Mesendoderm (in vitro differentiated cells): Measurements from ENCODE around the gene CALML6.
"Not testable (repeated sequence)": the region's sequence is repeated elsewhere in the genome, so short reads cannot be mapped to it uniquely, and the experiment has no call there.

ENCODE experiments used
- DNase-seq: peaks from one replicate; pipeline ENCODE4 v3.0.0; 2013
- H2AK5ac ChIP-seq: 2 replicates; pipeline ENCODE4 v1.6.1; 2013; ENCODE audit warnings: low read length, inconsistent platforms
- H2BK120ac ChIP-seq: 2 replicates; pipeline ENCODE4 v1.6.1; 2013; ENCODE audit warnings: low read depth, mild to moderate bottlenecking, low read length, moderate library complexity, mixed read lengths
- H2BK15ac ChIP-seq: replicated peaks from 2 replicates; pipeline ENCODE4 v1.6.1; 2013; ENCODE audit warnings: low read depth, mild to moderate bottlenecking, moderate library complexity
- H2BK5ac ChIP-seq: 2 replicates; pipeline ENCODE4 v1.6.1; 2013; ENCODE audit warnings: low read length, inconsistent platforms
- H3K18ac ChIP-seq: 2 replicates; pipeline ENCODE4 v1.6.1; 2013; ENCODE audit warnings: mild to moderate bottlenecking, low read length, mixed read lengths
- H3K23ac ChIP-seq: one replicate; pipeline ENCODE4 v1.6.1; 2013; ENCODE audit warnings: low read length
- H3K27ac ChIP-seq: 2 replicates; pipeline ENCODE4 v1.5.1; 2013; ENCODE audit warnings: low read depth, mild to moderate bottlenecking, inconsistent platforms, low read length, moderate library complexity
- H3K27me3 ChIP-seq: 2 replicates; pipeline ENCODE4 v1.6.1; 2013; ENCODE audit warnings: low read length, control low read depth, mild to moderate bottlenecking, inconsistent platforms; ENCODE audit not compliant: insufficient read depth, poor library complexity
- H3K36me3 ChIP-seq: 2 replicates; pipeline ENCODE4 v1.6.1; 2013; ENCODE audit warnings: low read length, inconsistent platforms; ENCODE audit not compliant: control insufficient read depth, insufficient read depth
- H3K4ac ChIP-seq: one replicate; pipeline ENCODE4 v1.6.1; 2013; ENCODE audit warnings: low read depth, mild to moderate bottlenecking, low read length, moderate library complexity
- H3K4me1 ChIP-seq: 2 replicates; pipeline ENCODE4 v1.6.1; 2013; ENCODE audit warnings: low read depth, low read length, inconsistent platforms; ENCODE audit not compliant: control insufficient read depth
- H3K4me2 ChIP-seq: 2 replicates; pipeline ENCODE4 v1.6.1; 2013; ENCODE audit warnings: low read length
- H3K4me3 ChIP-seq: 2 replicates; pipeline ENCODE4 v1.5.1; 2013; ENCODE audit warnings: mild to moderate bottlenecking, low read length
- H3K56ac ChIP-seq: one replicate; pipeline ENCODE4 v1.6.1; 2013; ENCODE audit warnings: low read length
- H3K79me1 ChIP-seq: 2 replicates; pipeline ENCODE4 v1.6.1; 2013; ENCODE audit warnings: low read length, inconsistent platforms
- H3K79me2 ChIP-seq: 2 replicates; pipeline ENCODE4 v1.6.1; 2013; ENCODE audit warnings: mild to moderate bottlenecking, low read length; ENCODE audit not compliant: control insufficient read depth, insufficient read depth
- H3K9ac ChIP-seq: 2 replicates; pipeline ENCODE4 v1.6.1; 2013; ENCODE audit warnings: low read length, inconsistent platforms
- H4K5ac ChIP-seq: one replicate; pipeline ENCODE4 v1.6.1; 2013; ENCODE audit warnings: low read length
- H4K8ac ChIP-seq: one replicate; pipeline ENCODE4 v1.6.1; 2013; ENCODE audit warnings: low read depth, mild to moderate bottlenecking, control low read depth, low read length, moderate library complexity
- WGBS: extraction: QIAGEN DNeasy Blood & Tissue Kit; methylation state at CpG from one replicate; pipeline ENCODE4 v1.1.7; 2013; ENCODE audit warnings: low lambda C conversion rate, missing lambda C conversion rate; ENCODE audit not compliant: insufficient coverage; ENCODE audit errors: extremely low coverage; 5-methylcytosine and 5-hydroxymethylcytosine counted together

Gene CALML6

DNA sequence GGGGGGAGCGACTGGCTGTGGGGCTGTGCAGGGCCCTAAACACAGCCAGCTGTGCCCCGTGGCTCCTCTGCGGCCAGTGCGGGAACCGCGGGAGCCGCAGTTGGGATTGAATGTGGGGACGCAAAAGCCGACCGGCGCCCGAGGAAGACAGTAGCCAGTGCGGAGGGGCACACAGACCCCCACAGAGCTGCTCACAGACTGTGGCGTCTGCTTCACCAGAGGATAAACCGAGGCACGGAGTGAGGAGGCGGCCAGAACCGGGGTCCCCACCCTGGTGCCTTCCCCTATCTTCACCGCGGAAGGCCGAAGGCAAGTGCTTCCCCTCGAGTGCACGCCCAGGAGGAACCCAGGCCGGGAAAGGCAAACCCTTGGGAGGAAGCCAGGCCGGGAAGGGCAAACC lies 12.7 kb downstream of the CALML6 start:
- no peak for DNase-seq
- no peak overlapping the region for H3K18ac ChIP-seq
- no peak overlapping the region for H4K5ac ChIP-seq
- H3K27me3 ChIP-seq, result no peaks in the 10 kb centered on the region
- no peaks in the 10 kb centered on the region for H3K36me3 ChIP-seq
- H4K8ac ChIP-seq, result no peak overlapping the region
- no peak overlapping the region for H3K4me3 ChIP-seq
- no peak overlapping the region for H2AK5ac ChIP-seq
- H3K79me2 ChIP-seq, result no peaks in the 10 kb centered on the region
- no CpG with 5 or more reads among the region's 25 CpGs for WGBS
- no peak overlapping the region for H3K9ac ChIP-seq
- H2BK120ac ChIP-seq, result no peak overlapping the region
- no peak overlapping the region for H2BK15ac ChIP-seq
- H3K56ac ChIP-seq, result no peak overlapping the region
- H3K4me1 ChIP-seq, result no peaks in the 10 kb centered on the region
- no peak overlapping the region for H3K4me2 ChIP-seq
- H3K27ac ChIP-seq, result no peak overlapping the region
- H3K79me1 ChIP-seq, result no peaks in the 10 kb centered on the region
- H3K4ac ChIP-seq, result no peak overlapping the region
- no peak overlapping the region for H2BK5ac ChIP-seq
- no peak overlapping the region for H3K23ac ChIP-seq

DNA sequence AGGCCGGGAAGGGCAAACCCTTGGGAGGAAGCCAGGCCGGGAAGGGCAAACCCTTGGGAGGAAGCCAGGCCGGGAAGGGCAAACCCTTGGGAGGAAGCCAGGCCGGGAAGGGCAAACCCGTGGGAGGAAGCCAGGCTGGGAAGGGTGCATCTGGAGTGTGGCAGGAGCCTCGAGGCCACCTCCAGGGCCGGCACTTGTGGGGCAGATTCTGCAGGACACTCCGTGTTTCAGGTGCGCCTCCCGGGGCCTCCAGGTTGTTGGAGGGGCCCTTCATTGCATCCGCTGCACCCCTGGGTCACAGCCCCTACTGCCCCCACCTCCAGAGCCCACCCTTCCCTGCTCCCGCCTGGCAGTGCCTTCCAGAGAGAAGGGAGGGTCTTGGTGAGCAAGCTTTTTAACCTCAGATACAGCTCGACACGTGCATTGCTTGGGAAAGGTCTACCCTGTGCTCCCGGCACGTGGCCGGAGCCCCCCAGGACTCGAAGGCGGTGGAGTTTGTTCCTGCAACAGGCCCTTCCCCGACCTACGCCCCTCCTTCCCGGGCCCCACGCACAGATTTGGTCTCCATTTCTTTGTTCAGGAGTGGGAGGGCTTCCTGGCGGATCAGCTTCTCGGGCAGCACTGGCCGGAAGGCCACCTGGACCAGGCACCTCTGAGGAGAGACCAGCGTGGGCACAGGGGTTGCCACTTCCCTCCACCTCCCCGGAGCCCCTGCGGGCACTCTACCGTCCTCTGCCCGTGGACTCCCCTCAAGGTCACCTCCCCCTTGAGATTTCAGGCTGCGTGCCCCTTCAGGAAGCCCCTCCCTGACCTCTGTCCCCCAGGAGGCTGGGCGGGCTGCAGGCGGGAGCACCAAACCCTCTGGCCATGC lies 13.4 kb downstream of the CALML6 start:
- no peak overlapping the region for H4K5ac ChIP-seq
- no peak overlapping the region for H3K27ac ChIP-seq
- H3K4me3 ChIP-seq, result no peak overlapping the region
- no peak overlapping the region for H3K56ac ChIP-seq
- no peak overlapping the region for H3K4ac ChIP-seq
- no peak overlapping the region for H3K4me2 ChIP-seq
- WGBS, result no CpG with 5 or more reads among the region's 34 CpGs
- no peaks in the 10 kb centered on the region for H3K36me3 ChIP-seq
- H3K18ac ChIP-seq, result no peak overlapping the region
- no peak overlapping the region for H2BK15ac ChIP-seq
- no peak overlapping the region for H4K8ac ChIP-seq
- no peak overlapping the region for H2BK120ac ChIP-seq
- H3K4me1 ChIP-seq, result no peaks in the 10 kb centered on the region
- no peaks in the 10 kb centered on the region for H3K79me2 ChIP-seq
- DNase-seq, result no peak
- no peak overlapping the region for H2BK5ac ChIP-seq
- no peaks in the 10 kb centered on the region for H3K27me3 ChIP-seq
- H3K23ac ChIP-seq, result no peak overlapping the region
- H2AK5ac ChIP-seq, result no peak overlapping the region
- no peaks in the 10 kb centered on the region for H3K79me1 ChIP-seq
- H3K9ac ChIP-seq, result no peak overlapping the region

- no CpG with 5 or more reads among the region's 10 CpGs for WGBS
- no peak overlapping the region for H3K23ac ChIP-seq
- H3K4me2 ChIP-seq, result no peak overlapping the region
- no peak overlapping the region for H2BK120ac ChIP-seq
- H4K8ac ChIP-seq, result no peak overlapping the region
- H3K36me3 ChIP-seq, result no peaks in the 10 kb centered on the region
- no peak overlapping the region for H3K4ac ChIP-seq
- H3K18ac ChIP-seq, result no peak overlapping the region
- H3K79me1 ChIP-seq, result no peaks in the 10 kb centered on the region
- no peak overlapping the region for H3K56ac ChIP-seq
- H2BK5ac ChIP-seq, result no peak overlapping the region
- no peak for DNase-seq
- H2AK5ac ChIP-seq, result no peak overlapping the region
- H3K9ac ChIP-seq, result no peak overlapping the region
- H3K27me3 ChIP-seq, result no peaks in the 10 kb centered on the region
- H3K27ac ChIP-seq, result no peak overlapping the region
- no peaks in the 10 kb centered on the region for H3K4me1 ChIP-seq
- no peak overlapping the region for H4K5ac ChIP-seq
- no peak overlapping the region for H2BK15ac ChIP-seq
- H3K4me3 ChIP-seq, result no peak overlapping the region
- no peaks in the 10 kb centered on the region for H3K79me2 ChIP-seq
These were observed 14.1 kb downstream of the CALML6 start for GRCh38 chr1:1929102-1929638.

DNA sequence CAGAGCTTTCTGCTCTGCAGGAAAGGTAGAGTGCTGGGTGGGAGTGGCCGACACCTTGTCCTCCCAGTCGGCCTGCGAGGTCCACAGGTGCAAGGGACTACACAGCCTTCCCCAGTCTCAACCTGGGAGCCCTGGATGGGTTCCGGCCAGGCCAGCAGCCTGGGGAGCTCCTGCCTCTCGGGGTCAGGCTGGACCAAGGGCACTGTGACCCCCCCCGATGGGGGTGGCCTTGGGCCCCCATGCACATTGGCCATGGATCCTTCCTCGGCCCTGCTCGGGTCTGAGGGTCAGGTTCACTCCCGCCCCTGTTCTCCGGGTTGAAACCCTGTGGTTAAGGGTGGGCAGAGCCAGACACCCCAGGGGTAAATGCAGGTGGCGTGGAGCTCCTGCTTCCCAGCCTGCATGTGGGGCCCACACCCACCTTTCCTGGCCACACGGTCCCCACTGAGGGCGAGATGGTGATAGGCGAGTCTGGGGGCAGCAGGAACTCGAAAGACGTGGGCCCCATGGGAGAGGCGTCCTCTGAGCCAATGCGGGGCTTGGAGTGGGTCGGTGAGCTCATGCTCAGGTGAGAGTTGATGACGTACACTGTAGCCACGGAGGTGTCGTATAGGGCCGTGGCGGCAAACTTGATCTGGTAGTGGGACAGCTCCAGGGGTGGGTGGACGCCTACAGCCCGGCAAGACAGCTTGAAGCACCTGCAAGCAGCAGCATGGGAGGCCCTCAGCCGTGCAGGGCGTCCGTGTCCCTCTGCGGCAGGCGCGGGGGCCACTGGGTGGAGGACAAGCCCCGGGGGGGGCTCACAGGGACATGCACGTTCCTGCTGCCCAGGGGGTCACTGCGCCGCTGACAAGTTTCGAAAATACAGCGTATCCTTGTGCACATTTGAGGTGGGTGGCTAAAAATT lies 14.8 kb downstream of the CALML6 start:
- H4K5ac ChIP-seq, result no peak overlapping the region
- no CpG with 5 or more reads among the region's 38 CpGs for WGBS
- H3K56ac ChIP-seq, result no peak overlapping the region
- no peaks in the 10 kb centered on the region for H3K79me1 ChIP-seq
- no peak overlapping the region for H3K4me2 ChIP-seq
- no peaks in the 10 kb centered on the region for H3K27me3 ChIP-seq
- H3K79me2 ChIP-seq, result no peaks in the 10 kb centered on the region
- H2BK15ac ChIP-seq, result no peak overlapping the region
- DNase-seq, result no peak
- H2BK120ac ChIP-seq, result no peak overlapping the region
- no peak overlapping the region for H2BK5ac ChIP-seq
- H3K4me1 ChIP-seq, result no peaks in the 10 kb centered on the region
- no peak overlapping the region for H3K18ac ChIP-seq
- no peak overlapping the region for H3K27ac ChIP-seq
- no peak overlapping the region for H4K8ac ChIP-seq
- no peak overlapping the region for H3K4me3 ChIP-seq
- H3K4ac ChIP-seq, result no peak overlapping the region
- no peak overlapping the region for H2AK5ac ChIP-seq
- no peaks in the 10 kb centered on the region for H3K36me3 ChIP-seq
- no peak overlapping the region for H3K9ac ChIP-seq
- H3K23ac ChIP-seq, result no peak overlapping the region

GRCh38 chr1:1934848-1935247 lies 19.8 kb downstream of the CALML6 start:
- not testable (repeated sequence) for H3K4me3 ChIP-seq, H3K23ac ChIP-seq, H3K4me2 ChIP-seq, H3K9ac ChIP-seq, H2BK5ac ChIP-seq, H2BK15ac ChIP-seq, H3K79me2 ChIP-seq, H4K5ac ChIP-seq, H2AK5ac ChIP-seq, H3K36me3 ChIP-seq, H4K8ac ChIP-seq, H2BK120ac ChIP-seq, H3K27me3 ChIP-seq, H3K18ac ChIP-seq, H3K4ac ChIP-seq, DNase-seq, H3K4me1 ChIP-seq, H3K56ac ChIP-seq, H3K27ac ChIP-seq, H3K79me1 ChIP-seq
- WGBS, result 100% methylated on average over 3 of the region's 21 CpGs
